Erythroblast (primary cell): ENCODE measurements around the gene SLC16A2.

Experiments used
- GATA1 ChIP-seq: IDR thresholded peaks from 2 replicates; pipeline ENCODE4 v1.6.1; 2011; ENCODE audit warnings: low read depth, mild to moderate bottlenecking, control low read depth, low read length, moderate library complexity
- POLR2A ChIP-seq: IDR thresholded peaks from 2 replicates; pipeline ENCODE4 v1.6.1; 2011; ENCODE audit warnings: mild to moderate bottlenecking, low read length

GRCh38 chrX:74461384-74461783 is 40.1 kb downstream of the SLC16A2 start:
- no peak for TF ChIP-seq POLR2A
- TF ChIP-seq GATA1, result no peak
